ENCODE measurements around the gene ANXA2. TPM values are rescaled to one million over a fixed set of nuclear protein-coding genes. Genes with fewer than 3 reads are reported as not detected.
"Not testable (repeated sequence)": the region's sequence is repeated elsewhere in the genome, so short reads cannot be mapped to it uniquely, and the experiment has no call there.

ANXA2 gene
- total and polyA plus RNA-seq, 9 donors: 118 to 910 (median 237) TPM

DNA sequence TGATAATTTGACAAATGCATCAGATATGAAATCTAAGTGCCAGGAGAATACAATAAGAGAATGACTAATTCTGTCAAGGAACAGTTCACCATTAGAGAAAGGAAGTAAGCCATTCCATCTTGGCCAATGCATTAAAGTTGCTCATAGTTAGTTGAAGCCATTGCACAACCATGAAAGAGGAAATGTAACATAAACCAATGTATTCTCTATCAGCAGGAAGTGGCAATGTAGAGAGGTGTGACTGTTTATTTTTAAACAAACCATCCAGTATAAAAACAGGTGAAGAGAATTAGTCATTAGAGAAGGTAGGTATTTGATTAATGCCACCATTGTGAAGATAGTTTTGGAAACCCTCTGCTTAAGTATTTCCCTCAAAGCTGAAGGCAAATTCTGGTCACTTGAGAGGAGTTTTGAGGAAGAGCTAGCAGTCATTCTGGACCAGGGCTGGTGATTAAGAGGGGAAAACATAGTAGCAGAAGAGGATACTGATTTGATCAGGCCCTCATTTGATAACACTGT is 10.7 kb upstream of the ANXA2 start:
- no peaks in the 10 kb centered on the region for H3K36me3 ChIP-seq
- TF ChIP-seq POLR2A (IDR thresholded peaks at IDR 0.05) (no peak), EP300 (IDR thresholded peaks at IDR 0.05) (no peak)
- TF ChIP-seq, protein P1, sequence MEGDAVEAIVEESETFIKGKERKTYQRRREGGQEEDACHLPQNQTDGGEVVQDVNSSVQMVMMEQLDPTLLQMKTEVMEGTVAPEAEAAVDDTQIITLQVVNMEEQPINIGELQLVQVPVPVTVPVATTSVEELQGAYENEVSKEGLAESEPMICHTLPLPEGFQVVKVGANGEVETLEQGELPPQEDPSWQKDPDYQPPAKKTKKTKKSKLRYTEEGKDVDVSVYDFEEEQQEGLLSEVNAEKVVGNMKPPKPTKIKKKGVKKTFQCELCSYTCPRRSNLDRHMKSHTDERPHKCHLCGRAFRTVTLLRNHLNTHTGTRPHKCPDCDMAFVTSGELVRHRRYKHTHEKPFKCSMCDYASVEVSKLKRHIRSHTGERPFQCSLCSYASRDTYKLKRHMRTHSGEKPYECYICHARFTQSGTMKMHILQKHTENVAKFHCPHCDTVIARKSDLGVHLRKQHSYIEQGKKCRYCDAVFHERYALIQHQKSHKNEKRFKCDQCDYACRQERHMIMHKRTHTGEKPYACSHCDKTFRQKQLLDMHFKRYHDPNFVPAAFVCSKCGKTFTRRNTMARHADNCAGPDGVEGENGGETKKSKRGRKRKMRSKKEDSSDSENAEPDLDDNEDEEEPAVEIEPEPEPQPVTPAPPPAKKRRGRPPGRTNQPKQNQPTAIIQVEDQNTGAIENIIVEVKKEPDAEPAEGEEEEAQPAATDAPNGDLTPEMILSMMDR (IDR thresholded peaks at IDR 0.05): no peak
- intact Hi-C loops (cut with DNase I): no loop called here
- peaks cover 3% of the 10 kb centered on the region for H3K4me1 ChIP-seq (ENCODE audit: insufficient read depth)
- H3K9me3 ChIP-seq: no peaks in the 10 kb centered on the region
- no peak overlapping the region for H3K27ac ChIP-seq
- H3K27me3 ChIP-seq: no peaks in the 10 kb centered on the region
- DNase-seq: no peak
- no peak overlapping the region for H3K4me3 ChIP-seq

GRCh38 chr15:60407415-60407805 is 9.6 kb upstream of the ANXA2 start:
- intact Hi-C loops (cut with DNase I): no loop called here
- no peak overlapping the region for H3K27ac ChIP-seq

DNA sequence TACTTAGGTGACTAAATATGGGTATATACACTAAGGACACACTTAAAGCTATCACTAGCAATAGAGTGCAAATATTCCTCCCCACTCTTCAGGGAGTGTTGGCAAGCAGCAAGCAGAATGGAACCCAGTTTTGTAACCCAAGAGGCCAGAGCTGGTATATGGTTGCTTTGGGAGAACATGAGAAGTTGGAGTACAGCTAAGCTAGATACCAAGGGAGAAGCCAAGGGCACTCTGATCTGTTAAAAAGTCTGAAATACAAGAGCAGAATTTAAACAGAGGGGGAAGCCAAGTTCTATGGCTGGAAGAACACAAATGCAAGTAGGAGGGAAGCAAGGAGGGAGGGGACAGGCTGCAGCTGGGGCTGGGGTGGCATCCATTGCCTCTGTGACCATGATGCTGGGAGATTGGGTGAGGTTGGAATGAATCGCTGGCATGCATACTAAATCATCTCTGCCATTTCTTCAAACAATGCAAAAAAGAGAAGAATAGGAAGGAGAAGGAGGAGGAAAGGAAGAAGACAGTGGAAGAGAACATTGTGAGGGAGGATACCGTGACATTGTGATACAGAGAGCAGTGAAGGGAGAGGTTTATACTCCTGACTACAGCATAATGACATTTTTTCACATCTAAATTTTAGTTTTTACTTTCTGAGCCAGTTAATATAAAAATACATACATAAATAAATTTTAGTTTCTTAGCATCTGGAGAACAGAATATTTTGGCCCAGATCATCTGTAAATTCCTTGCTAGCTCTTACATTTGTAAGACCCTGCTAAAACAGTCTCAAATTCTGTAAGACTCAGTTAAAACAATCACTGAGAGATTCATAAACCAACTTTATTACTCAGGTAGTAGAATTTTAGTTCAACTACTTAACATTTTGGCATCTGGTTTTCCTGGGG is 9.0 kb upstream of the ANXA2 start:
- intact Hi-C loops (cut with DNase I): no loop called here
- Histone ChIP-seq H3K4me3 (no peak overlapping the region), H3K27me3 (no peaks in the 10 kb centered on the region), H3K9me3 (no peaks in the 10 kb centered on the region), H3K36me3 (no peaks in the 10 kb centered on the region), H3K4me1 (ENCODE audit: insufficient read depth) (peaks cover 3% of the 10 kb centered on the region), H3K27ac (no peak overlapping the region)
- DNase-seq: no peak
- WGBS, 3 donors: 22 to 31% (median 23%) methylated on average over 2 of the region's 2 CpGs
- TF ChIP-seq EP300 (IDR thresholded peaks at IDR 0.05) (no peak), POLR2A (IDR thresholded peaks at IDR 0.05) (no peak)
- TF ChIP-seq, protein P1 (IDR thresholded peaks at IDR 0.05): no peak

More at GRCh38 chr15:60407415-60407805, 9.6 kb upstream of the ANXA2 start:
- H3K9me3 ChIP-seq: no peaks in the 10 kb centered on the region
- TF ChIP-seq, protein P1 (IDR thresholded peaks at IDR 0.05): no peak
- TF ChIP-seq EP300 (IDR thresholded peaks at IDR 0.05): no peak
- TF ChIP-seq POLR2A (IDR thresholded peaks at IDR 0.05): no peak
- H3K36me3 ChIP-seq: no peaks in the 10 kb centered on the region
- peaks cover 3% of the 10 kb centered on the region for H3K4me1 ChIP-seq (ENCODE audit: insufficient read depth)
- no peaks in the 10 kb centered on the region for H3K27me3 ChIP-seq
- no peak overlapping the region for H3K4me3 ChIP-seq
- DNase-seq: no peak

GRCh38 chr15:60405399-60405798 is 7.6 kb upstream of the ANXA2 start:
- H3K36me3 ChIP-seq: no peaks in the 10 kb centered on the region
- no peak for TF ChIP-seq POLR2A (IDR thresholded peaks at IDR 0.05)
- TF ChIP-seq, protein P1 (IDR thresholded peaks at IDR 0.05): no peak
- no peak for TF ChIP-seq EP300 (IDR thresholded peaks at IDR 0.05)
- intact Hi-C loops (cut with DNase I): no loop called here
- H3K27me3 ChIP-seq: no peaks in the 10 kb centered on the region
- H3K4me1 ChIP-seq (ENCODE audit: insufficient read depth): peaks cover 3% of the 10 kb centered on the region
- no peak for DNase-seq
- no peak overlapping the region for H3K27ac ChIP-seq
- no peak overlapping the region for H3K4me3 ChIP-seq
- H3K9me3 ChIP-seq: no peaks in the 10 kb centered on the region
- WGBS, 3 donors: 34 to 46% (median 41%) methylated on average over 2 of the region's 2 CpGs

DNA sequence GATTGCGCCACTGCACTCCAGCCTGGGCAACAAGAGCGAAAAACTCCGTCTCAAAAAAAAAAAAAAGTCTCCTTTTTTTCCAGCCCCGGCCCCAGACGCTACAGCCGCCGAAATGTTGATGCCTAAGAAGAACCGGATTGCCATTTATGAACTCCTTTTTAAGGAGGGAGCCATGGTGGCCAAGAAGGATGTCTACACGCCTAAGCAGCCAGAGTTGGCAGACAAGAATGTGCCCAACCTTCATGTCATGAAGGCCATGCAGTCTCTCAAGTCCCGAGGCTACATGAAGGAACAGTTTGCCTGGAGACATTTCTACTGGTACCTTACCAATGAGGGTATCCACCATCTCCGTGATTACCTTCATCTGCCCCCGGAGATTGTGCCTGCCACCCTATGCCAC is 6.6 kb upstream of the ANXA2 start:
- H3K27me3 ChIP-seq; intact Hi-C loops (cut with DNase I); DNase-seq; H3K27ac ChIP-seq; H3K36me3 ChIP-seq; H3K4me3 ChIP-seq; H3K9me3 ChIP-seq; H3K4me1 ChIP-seq (ENCODE audit: insufficient read depth): not testable (repeated sequence)
- 96 to 98% (median 97%) methylated on average over 12 of the region's 12 CpGs for WGBS, 3 donors

Data from ovary (tissue), 9 donors.